Lower lobe of right lung (tissue), 2 donors: Measurements from ENCODE around the gene MAGEB4. TPM values are rescaled to one million over a fixed set of nuclear protein-coding genes. Genes with fewer than 3 reads are reported as not detected.
"Not testable (repeated sequence)": the region's sequence is repeated elsewhere in the genome, so short reads cannot be mapped to it uniquely, and the experiment has no call there.

Experiments used
- ATAC-seq, 2 donors: fragments of 200-7000 bp; cut with Tn5 transposase; one replicate each; pipeline ENCODE4 v1.9.1; 2020 to 2022; ENCODE audit warnings: mild to moderate bottlenecking in 2 of 2, moderate library complexity in 2 of 2
- DNase-seq: peaks from one replicate; pipeline ENCODE4 v3.0.0-alpha.2; 2020
- H3K27ac ChIP-seq: fragments of 200-600 bp; one replicate; pipeline ENCODE4 v1.8.0; 2022
- H3K27me3 ChIP-seq: fragments of 200-600 bp; one replicate; pipeline ENCODE4 v1.8.0; 2022; ENCODE audit warnings: low read depth
- H3K36me3 ChIP-seq: fragments of 200-600 bp; one replicate; pipeline ENCODE4 v1.8.0; 2022; ENCODE audit warnings: mild to moderate bottlenecking
- H3K4me1 ChIP-seq: fragments of 200-600 bp; one replicate; pipeline ENCODE4 v1.8.0; 2022
- H3K4me3 ChIP-seq: fragments of 200-600 bp; one replicate; pipeline ENCODE4 v1.8.0; 2022; ENCODE audit warnings: mild to moderate bottlenecking
- H3K9me3 ChIP-seq: fragments of 200-600 bp; one replicate; pipeline ENCODE4 v1.8.0; 2022
- CTCF ChIP-seq: fragments of 200-600 bp; IDR thresholded peaks from one replicate; pipeline ENCODE4 v1.8.0; 2022; ENCODE audit warnings: antibody characterized with exemption, mild to moderate bottlenecking
- intact Hi-C: fragments of 100-400 bp; cut with DNase I; formaldehyde crosslinking; loops from one replicate; pipeline ENCODE4 v1.11.0; 2022
- long read RNA-seq: library from polyadenylated mRNA; unstranded; transcript quantifications from one replicate; pipeline ENCODE4 v2.0.0, GENCODE V29; 2021
- total RNA-seq: library from RNA; stranded (reverse); fragmentation: NEBNext Ultra II Directional; extraction: Animal tissue kit (Norgen Biotek cat#: 25700); gene quantifications from one replicate; pipeline ENCODE4 v1.2.1, GENCODE V29; 2021
- donor health status: DM: no; HTN: yes; CAD: no; lungs with severe emphysema.

MAGEB4 gene
- not detected for total RNA-seq
- long read RNA-seq, result 0 reads

DNA sequence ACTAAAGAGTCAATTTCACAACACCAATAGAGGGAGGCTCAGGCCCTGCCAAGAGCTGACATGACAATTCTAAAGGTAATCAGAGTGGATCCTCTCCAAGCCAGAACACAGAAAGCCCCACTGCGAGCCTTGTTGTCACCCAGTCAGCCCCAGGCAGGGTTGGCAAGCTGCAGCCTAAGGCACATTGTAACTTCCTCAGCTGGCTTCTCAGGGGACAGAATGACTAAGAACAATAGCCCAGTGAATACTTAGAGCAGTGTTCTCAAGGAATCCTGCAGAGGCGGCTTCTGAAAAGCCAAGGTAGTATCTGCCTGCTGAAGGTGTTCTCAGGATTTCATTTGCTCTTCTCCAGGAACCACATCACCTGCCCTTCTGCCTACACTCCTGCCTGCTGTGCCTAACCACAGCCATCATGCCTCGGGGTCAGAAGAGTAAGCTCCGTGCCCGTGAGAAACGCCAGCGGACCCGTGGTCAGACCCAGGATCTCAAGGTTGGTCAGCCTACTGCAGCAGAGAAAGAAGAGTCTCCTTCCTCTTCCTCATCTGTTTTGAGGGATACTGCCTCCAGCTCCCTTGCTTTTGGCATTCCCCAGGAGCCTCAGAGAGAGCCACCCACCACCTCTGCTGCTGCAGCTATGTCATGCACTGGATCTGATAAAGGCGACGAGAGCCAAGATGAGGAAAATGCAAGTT, at the start of gene MAGEB4:
MAGEB4 (plus strand) TSS at position 277 of the 692 bp plus-strand sequence; CDS start at position 413, 136 bp downstream.
- Histone ChIP-seq H3K36me3 (no peaks in the 10 kb centered on the region), H3K4me3 (no peak within 1 kb of the TSS), H3K9me3 (no peaks in the 10 kb centered on the region), H3K27me3 (no peaks in the 10 kb centered on the region), H3K4me1 (no peaks in the 10 kb centered on the region), H3K27ac (no peak within 1 kb of the TSS)
- no peak for DNase-seq
- ATAC-seq, result no peak
- TF ChIP-seq CTCF, result no peak
- intact Hi-C loops, result no loop called here

DNA sequence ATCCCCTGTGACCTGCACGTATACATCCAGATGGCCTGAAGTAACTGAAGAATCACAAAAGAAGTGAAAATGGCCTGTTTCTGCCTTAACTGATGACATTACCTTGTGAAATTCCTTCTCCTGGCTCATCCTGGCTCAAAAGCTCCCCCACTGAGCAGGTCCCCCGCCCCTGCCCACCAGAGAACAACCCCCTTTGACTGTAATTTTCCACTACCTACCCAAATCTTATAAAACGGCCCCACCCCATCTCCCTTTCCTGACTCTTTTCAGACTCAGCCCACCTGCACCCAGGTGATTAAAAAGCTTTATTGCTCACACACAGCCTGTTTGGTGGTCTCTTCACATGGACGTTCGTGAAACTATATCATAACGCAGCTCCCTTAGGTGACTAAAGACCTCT, 47.9 kb upstream of the MAGEB4 start:
- H3K27ac ChIP-seq, H3K27me3 ChIP-seq, ATAC-seq, H3K36me3 ChIP-seq, H3K4me3 ChIP-seq, H3K9me3 ChIP-seq, DNase-seq, H3K4me1 ChIP-seq, intact Hi-C loops: not testable (repeated sequence)

DNA sequence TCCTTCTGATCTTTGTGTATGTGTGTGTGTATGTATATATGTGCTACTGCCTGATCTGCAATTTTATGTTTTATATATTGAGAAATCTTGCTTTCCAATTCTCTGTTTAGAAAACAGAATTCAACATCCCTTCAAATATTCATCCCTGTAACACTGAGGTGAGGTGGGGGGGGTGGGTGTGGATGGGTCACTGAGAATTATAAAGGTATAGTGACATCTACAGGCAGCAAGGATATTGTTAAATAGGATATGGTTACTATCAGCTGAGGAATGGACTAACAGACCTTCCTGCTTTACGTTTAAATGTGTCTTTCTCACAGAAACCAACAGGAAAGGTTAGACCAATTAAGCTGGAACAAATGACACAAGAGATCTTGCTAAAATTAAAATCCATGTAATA, 45.5 kb upstream of the MAGEB4 start:
- H3K4me1 ChIP-seq, result no peaks in the 10 kb centered on the region
- TF ChIP-seq CTCF, result no peak
- H3K4me3 ChIP-seq, result no peak overlapping the region
- H3K27ac ChIP-seq, result no peak overlapping the region
- no peaks in the 10 kb centered on the region for H3K27me3 ChIP-seq
- no peaks in the 10 kb centered on the region for H3K9me3 ChIP-seq
- H3K36me3 ChIP-seq, result no peaks in the 10 kb centered on the region
- intact Hi-C loops, result no loop called here
- ATAC-seq, result no peak
- DNase-seq, result no peak

- ATAC-seq (no peak), DNase-seq (no peak)
- TF ChIP-seq CTCF, result no peak
- no peaks in the 10 kb centered on the region for H3K4me1 ChIP-seq
- no peaks in the 10 kb centered on the region for H3K36me3 ChIP-seq
- no peak overlapping the region for H3K4me3 ChIP-seq
- no peaks in the 10 kb centered on the region for H3K9me3 ChIP-seq
- H3K27ac ChIP-seq, result no peak overlapping the region
- intact Hi-C loops, result no loop called here
- H3K27me3 ChIP-seq, result no peaks in the 10 kb centered on the region
These were observed 29.6 kb upstream of the MAGEB4 start for GRCh38 chrX:30212172-30212571.

- no peak for ATAC-seq
- intact Hi-C loops, result no loop called here
These were observed 26.4 kb upstream of the MAGEB4 start, which contains the start of gene MAGEB2 for GRCh38 chrX:30215357-30215843. TSS of gene MAGEB2 (plus strand) at chrX:30215563. CDS start at chrX:30218581, 3,018 bp downstream.

More at GRCh38 chrX:30215357-30215843, 26.4 kb upstream of the MAGEB4 start, which contains the start of gene MAGEB2:
- no peak within 1 kb of the TSS for H3K4me3 ChIP-seq
- no peaks in the 10 kb centered on the region for H3K4me1 ChIP-seq
- DNase-seq, result no peak
- H3K36me3 ChIP-seq, result no peaks in the 10 kb centered on the region
- TF ChIP-seq CTCF, result no peak
- no peaks in the 10 kb centered on the region for H3K27me3 ChIP-seq
- H3K27ac ChIP-seq, result no peak within 1 kb of the TSS
- H3K9me3 ChIP-seq, result no peaks in the 10 kb centered on the region
